Tibial nerve (tissue), 3 donors: ENCODE measurements around the gene NPRL2.

Experiments
- POLR2A ChIP-seq, 2 donors: fragments of 450-650 bp; IDR thresholded peaks; one replicate each; pipeline ENCODE4 v1.6.1; 2017; ENCODE audit warnings: antibody characterized with exemption in 2 of 2, mild to moderate bottlenecking in 2 of 2, moderate library complexity in 2 of 2
- TF ChIP-seq, protein P1 (sequence below), 5 experiments: fragments of 200-600 bp in 3 of 5; fragments of 450-650 bp in 2 of 5; sonication (generic) in 3 of 5; IDR thresholded peaks; one replicate each; pipeline ENCODE4 v1.5.1; 2016 to 2019; ENCODE audit warnings: antibody characterized with exemption in 5 of 5, mild to moderate bottlenecking in 3 of 5, moderate library complexity in 2 of 5

DNA sequence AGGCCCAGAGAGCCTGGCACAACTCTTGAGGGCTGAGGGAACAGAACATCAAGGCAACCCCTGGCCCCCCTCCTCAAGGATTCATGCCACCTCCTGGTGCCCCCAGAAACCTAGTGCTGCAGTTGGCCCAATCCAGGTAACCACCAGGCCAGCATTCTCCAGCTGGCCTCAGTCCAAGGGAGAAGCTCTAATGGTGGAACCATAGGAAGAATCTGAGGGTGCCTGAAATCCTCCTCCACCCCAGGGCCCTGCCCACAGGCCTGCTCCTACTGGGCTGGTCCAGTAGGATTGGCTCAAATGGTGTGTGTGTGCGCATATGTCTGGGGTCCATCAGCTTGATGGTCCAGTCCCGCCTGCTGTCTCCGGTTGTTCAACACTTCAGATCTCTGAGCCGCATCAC is 35.8 kb downstream of the NPRL2 start:
- TF ChIP-seq, protein P1, sequence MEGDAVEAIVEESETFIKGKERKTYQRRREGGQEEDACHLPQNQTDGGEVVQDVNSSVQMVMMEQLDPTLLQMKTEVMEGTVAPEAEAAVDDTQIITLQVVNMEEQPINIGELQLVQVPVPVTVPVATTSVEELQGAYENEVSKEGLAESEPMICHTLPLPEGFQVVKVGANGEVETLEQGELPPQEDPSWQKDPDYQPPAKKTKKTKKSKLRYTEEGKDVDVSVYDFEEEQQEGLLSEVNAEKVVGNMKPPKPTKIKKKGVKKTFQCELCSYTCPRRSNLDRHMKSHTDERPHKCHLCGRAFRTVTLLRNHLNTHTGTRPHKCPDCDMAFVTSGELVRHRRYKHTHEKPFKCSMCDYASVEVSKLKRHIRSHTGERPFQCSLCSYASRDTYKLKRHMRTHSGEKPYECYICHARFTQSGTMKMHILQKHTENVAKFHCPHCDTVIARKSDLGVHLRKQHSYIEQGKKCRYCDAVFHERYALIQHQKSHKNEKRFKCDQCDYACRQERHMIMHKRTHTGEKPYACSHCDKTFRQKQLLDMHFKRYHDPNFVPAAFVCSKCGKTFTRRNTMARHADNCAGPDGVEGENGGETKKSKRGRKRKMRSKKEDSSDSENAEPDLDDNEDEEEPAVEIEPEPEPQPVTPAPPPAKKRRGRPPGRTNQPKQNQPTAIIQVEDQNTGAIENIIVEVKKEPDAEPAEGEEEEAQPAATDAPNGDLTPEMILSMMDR (IDR thresholded peaks at IDR 0.05), result no peak
- TF ChIP-seq POLR2A (IDR thresholded peaks at IDR 0.05), result no peak
